ENCODE results near the gene FBXO33. TPM values are rescaled to one million over a fixed set of nuclear protein-coding genes. Genes with fewer than 3 reads are reported as not detected.
A peak's percentile ranks its signal among the peaks of the same experiment; 100 is the strongest.

The FBXO33 gene
- total RNA-seq, 2 donors from 2014 or later, result 11.9 to 13.2 TPM

DNA sequence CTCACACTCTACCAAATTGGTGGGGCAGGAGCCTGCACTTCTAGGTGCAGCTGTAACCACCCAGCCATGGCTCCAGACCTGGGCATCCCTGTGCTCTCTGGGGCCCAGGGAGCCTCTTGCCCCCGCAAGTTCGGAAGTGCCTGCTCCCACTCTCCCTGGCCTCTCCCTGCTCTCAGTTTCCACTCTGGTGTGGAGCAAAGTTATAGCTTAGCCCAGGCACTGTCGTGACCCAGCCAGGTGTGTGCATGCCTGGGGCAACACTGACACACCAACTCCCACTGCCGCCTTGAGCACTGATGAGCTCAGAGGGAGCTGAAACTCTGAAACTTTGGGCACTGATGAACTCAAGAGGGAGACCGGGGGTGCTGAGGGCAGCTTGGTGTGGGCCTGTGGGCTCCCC lies 8.7 kb upstream of the FBXO33 start:
- H3K36me3 ChIP-seq (replicated peaks in 1 of 2; ENCODE audit: insufficient read depth in 1 of 2, low read depth in 2 of 2), result no peaks in the 10 kb centered on the region
- WGBS, 2 donors, result 91 to 96% methylated on average over 3 to 5 of the region's 5 CpGs
- H3K27me3 ChIP-seq, result no peaks in the 10 kb centered on the region
- no peak for ATAC-seq
- H3K4me3 ChIP-seq, result no peak overlapping the region
- intact Hi-C loops (cut with DNase I), result no loop called here
- H3K4me1 ChIP-seq, result no peaks in the 10 kb centered on the region
- TF ChIP-seq POLR2A (IDR thresholded peaks at IDR 0.05), result no peak
- TF ChIP-seq, protein P1, sequence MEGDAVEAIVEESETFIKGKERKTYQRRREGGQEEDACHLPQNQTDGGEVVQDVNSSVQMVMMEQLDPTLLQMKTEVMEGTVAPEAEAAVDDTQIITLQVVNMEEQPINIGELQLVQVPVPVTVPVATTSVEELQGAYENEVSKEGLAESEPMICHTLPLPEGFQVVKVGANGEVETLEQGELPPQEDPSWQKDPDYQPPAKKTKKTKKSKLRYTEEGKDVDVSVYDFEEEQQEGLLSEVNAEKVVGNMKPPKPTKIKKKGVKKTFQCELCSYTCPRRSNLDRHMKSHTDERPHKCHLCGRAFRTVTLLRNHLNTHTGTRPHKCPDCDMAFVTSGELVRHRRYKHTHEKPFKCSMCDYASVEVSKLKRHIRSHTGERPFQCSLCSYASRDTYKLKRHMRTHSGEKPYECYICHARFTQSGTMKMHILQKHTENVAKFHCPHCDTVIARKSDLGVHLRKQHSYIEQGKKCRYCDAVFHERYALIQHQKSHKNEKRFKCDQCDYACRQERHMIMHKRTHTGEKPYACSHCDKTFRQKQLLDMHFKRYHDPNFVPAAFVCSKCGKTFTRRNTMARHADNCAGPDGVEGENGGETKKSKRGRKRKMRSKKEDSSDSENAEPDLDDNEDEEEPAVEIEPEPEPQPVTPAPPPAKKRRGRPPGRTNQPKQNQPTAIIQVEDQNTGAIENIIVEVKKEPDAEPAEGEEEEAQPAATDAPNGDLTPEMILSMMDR (IDR thresholded peaks at IDR 0.05), result no peak
- H3K27ac ChIP-seq, result no peak overlapping the region
- DNase-seq, result no peak
- H3K9me3 ChIP-seq, result no peaks in the 10 kb centered on the region

GRCh38 chr14:39435241-39435640 lies 3.0 kb upstream of the FBXO33 start:
- Histone ChIP-seq H3K27me3 (no peaks in the 10 kb centered on the region), H3K4me1 (peaks cover 7% of the 10 kb centered on the region), H3K9me3 (no peaks in the 10 kb centered on the region), H3K27ac (no peak overlapping the region), H3K36me3 (replicated peaks in 1 of 2; ENCODE audit: insufficient read depth in 1 of 2, low read depth in 2 of 2) (no peaks in the 10 kb centered on the region), H3K4me3 (no peak overlapping the region)
- DNase-seq (no peak), ATAC-seq (no peak)
- TF ChIP-seq, protein P1 (IDR thresholded peaks at IDR 0.05), result no peak
- no peak for TF ChIP-seq POLR2A (IDR thresholded peaks at IDR 0.05)
- intact Hi-C loops (cut with DNase I), result no loop called here
- WGBS, 2 donors, result 74 to 84% methylated on average over 6 of the region's 6 CpGs

DNA sequence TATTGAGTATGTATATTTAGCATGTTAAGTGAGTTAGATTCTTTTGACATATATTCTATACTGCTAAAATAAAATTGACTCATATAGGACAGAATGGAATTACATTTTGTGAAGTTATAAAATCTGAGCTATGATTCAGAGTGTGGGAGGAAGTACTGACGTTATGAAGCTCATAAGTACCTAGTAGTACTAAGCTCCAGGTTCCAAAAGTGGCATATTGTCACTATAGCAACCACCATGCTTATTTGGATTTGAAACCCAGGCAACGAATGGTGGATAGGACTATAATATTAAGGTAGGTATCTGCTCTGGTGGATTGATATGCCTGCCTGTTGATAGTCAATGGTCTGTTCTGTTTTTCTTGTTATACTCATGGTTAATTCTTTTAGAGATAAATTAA lies 2.2 kb upstream of the FBXO33 start:
- H3K9me3 ChIP-seq, result no peaks in the 10 kb centered on the region
- intact Hi-C loops (cut with DNase I), result no loop called here

DNA sequence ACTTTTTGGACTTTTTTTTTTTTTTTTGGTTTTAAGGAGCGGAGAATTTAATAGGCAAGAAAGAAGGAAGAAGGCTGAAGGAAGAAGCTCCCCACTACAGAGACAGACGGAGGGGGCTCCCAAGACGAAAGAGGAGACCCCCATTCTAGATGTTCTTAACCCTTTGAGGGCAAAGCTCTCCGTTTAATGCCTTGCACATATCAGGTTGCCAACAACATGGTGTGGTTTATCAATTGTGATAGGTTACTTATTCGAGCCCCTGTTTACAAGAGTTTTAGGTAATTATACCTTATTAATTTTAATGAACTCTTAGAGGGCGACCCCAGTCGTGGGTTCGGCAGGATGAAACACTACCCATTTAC lies 1.2 kb upstream of the FBXO33 start:
- H3K27ac ChIP-seq, result peak overlapping the region; percentile 97 to 100 (median 99)
- intact Hi-C loops (cut with DNase I), result no loop called here
- H3K36me3 ChIP-seq (replicated peaks in 1 of 2; ENCODE audit: insufficient read depth in 1 of 2, low read depth in 2 of 2), result no peaks in the 10 kb centered on the region
- peaks cover 19% of the 10 kb centered on the region for H3K4me1 ChIP-seq
- H3K27me3 ChIP-seq, result no peaks in the 10 kb centered on the region
- no peaks in the 10 kb centered on the region for H3K9me3 ChIP-seq
- ATAC-seq (no peak), DNase-seq (no peak)
- peak overlapping the region; percentile 12 to 26 for H3K4me3 ChIP-seq
- TF ChIP-seq, protein P1 (IDR thresholded peaks at IDR 0.05), result no peak
- no peak for TF ChIP-seq POLR2A (IDR thresholded peaks at IDR 0.05)
- 5 to 7% methylated on average over 8 of the region's 8 CpGs for WGBS, 2 donors

More for the DNA sequence above, 2.2 kb upstream of the FBXO33 start:
- ATAC-seq (no peak), DNase-seq (no peak)
- no peaks in the 10 kb centered on the region for H3K36me3 ChIP-seq (replicated peaks in 1 of 2; ENCODE audit: insufficient read depth in 1 of 2, low read depth in 2 of 2)
- no peak overlapping the region for H3K4me3 ChIP-seq
- H3K4me1 ChIP-seq, result peaks cover 15% of the 10 kb centered on the region
- no peak overlapping the region for H3K27ac ChIP-seq
- no peaks in the 10 kb centered on the region for H3K27me3 ChIP-seq
- 59% methylated on average over 2 of the region's 2 CpGs for WGBS, 2 donors
- TF ChIP-seq POLR2A (IDR thresholded peaks at IDR 0.05), result no peak
- TF ChIP-seq, protein P1 (IDR thresholded peaks at IDR 0.05), result no peak

DNA sequence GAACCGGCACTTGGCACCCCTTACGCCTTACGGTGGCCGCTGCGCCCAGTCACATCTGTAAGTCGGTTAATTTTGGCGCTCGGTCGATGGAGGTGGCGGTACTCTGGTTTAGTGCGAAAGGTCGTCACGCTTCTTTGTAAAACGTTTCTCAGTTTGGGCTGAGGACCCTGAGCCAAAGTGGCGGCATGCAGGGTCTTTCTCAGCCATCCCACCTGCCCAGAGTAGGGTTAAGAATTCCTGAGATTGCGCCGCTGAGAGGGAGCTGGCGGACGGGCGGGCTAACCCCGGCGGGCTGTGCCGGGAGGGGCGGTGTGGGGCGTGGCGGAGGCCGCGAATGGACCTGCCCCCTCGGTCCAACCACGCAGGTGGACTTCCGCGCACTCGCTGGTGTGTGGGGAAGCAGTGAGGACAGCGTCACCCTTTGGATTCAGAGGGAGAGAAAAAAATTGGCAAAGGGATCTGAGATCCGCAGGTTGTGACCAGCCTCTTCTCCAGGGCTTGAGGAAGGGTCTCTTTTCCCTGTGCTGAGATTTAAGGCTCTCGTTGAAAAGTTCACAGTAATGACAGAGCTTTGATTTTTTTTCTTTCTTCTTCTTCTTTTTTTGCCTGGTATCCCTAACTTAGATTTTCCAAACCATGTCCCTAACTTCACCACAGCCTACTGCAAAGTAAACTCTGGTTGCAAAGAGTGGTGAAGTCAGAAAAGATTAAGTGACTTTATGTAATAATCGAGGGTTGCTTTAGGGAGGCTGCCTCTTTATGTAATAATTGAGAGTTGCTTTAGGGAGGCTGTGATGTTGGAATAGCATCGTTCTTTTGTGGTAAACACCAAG lies 602 bp upstream of the FBXO33 start:
- Histone ChIP-seq H3K4me1 (peaks cover 19% of the 10 kb centered on the region), H3K27ac (peak overlapping the region; percentile 97 to 100 (median 99)), H3K9me3 (no peaks in the 10 kb centered on the region), H3K36me3 (replicated peaks in 1 of 2; ENCODE audit: insufficient read depth in 1 of 2, low read depth in 2 of 2) (no peaks in the 10 kb centered on the region), H3K4me3 (peak overlapping the region; percentile 12 to 26), H3K27me3 (no peaks in the 10 kb centered on the region)
- intact Hi-C loops (cut with DNase I), result no loop called here
- WGBS, 2 donors, result 0 to 1% methylated on average over 17 to 33 of the region's 38 CpGs
- DNase-seq (peak; percentile 94 to 95 (median 95)), ATAC-seq (peak; percentile 88)
- peak; percentile 66 to 90 (median 90) for TF ChIP-seq POLR2A (IDR thresholded peaks at IDR 0.05)
- TF ChIP-seq, protein P1 (IDR thresholded peaks at IDR 0.05), result peak in 4 of 7 experiments; percentile 31 to 44 (median 38)
